Measurements from ENCODE around the gene FLRT1. TPM values are rescaled to one million over a fixed set of nuclear protein-coding genes. Genes with fewer than 3 reads are reported as not detected.

FLRT1 gene
- total and polyA plus RNA-seq, 7 experiments from 2014 or later, result 0.05 to 0.12 TPM; not detected in 5

DNA sequence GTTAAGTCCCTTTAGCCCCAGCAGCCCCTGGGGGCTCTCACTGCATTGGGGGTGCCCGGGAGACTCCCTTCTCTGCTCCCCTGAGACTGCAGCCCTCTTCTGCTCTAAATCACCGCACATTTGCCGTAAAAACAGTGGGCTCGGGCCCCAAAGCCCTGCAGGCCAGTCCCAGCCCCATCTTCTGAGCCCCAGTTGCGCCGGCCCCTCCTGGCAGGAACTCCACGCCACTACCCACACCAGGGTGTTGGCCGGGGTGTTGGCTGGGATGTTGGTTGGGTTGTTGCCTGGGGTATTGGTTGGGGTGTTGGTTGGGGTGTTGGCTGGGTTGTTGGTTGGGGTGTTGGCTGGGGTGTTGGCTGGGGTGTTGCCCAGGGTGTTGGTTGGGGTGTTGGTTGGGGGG is 26.0 kb upstream of the FLRT1 start:
- ChIA-PET CTCF (no interaction called here), POLR2A (no interaction called here)
- peaks cover 7 to 16% (median 12%) of the 10 kb centered on the region in 7 donors for H3K4me1 Mint-ChIP-seq
- intact Hi-C loops (cut with micrococcal nuclease), result no loop called here
- Histone ChIP-seq H3K4me3 (ENCODE audit: low read length) (no peak overlapping the region), H3K27ac (ENCODE audit: low read depth, low read length) (no peak overlapping the region), H3K4me1 (ENCODE audit: control insufficient read depth in 2 of 2, insufficient read depth in 2 of 2, low read length in 2 of 2) (no peaks in the 10 kb centered on the region), H3K27me3 (ENCODE audit: control insufficient read depth in 2 of 2, insufficient read depth in 2 of 2, low read length in 2 of 2) (no peaks in the 10 kb centered on the region), H3K9me3 (ENCODE audit: control insufficient read depth in 2 of 3, low read length in 3 of 3) (peaks cover 0 to 8% (median 0%) of the 10 kb centered on the region in 3 experiments), H3K36me3 (ENCODE audit: control insufficient read depth in 2 of 3, insufficient read depth in 3 of 3, low read length in 3 of 3) (no peaks in the 10 kb centered on the region)
- peaks cover 0 to 19% (median 0%) of the 10 kb centered on the region in 11 donors for H3K9me3 Mint-ChIP-seq
- H3K4me3 Mint-ChIP-seq, result no peak overlapping the region
- H3K27me3 Mint-ChIP-seq, result peaks cover 20 to 40% (median 32%) of the 10 kb centered on the region in 5 donors
- ATAC-seq, result no peak
- H3K36me3 Mint-ChIP-seq, result peaks cover 0 to 12% (median 0%) of the 10 kb centered on the region in 5 donors
- H3K27ac Mint-ChIP-seq, result no peak overlapping the region
- no peak for DNase-seq

GRCh38 chr11:64010783-64011182 is 24.9 kb upstream of the FLRT1 start:
- Mint-ChIP-seq H3K4me1 (peaks cover 7 to 16% (median 12%) of the 10 kb centered on the region in 7 donors), H3K27me3 (peaks cover 20 to 33% (median 32%) of the 10 kb centered on the region in 5 donors), H3K36me3 (peaks cover 0 to 12% (median 0%) of the 10 kb centered on the region in 5 donors), H3K27ac (no peak overlapping the region), H3K9me3 (peaks cover 0 to 19% (median 0%) of the 10 kb centered on the region in 11 donors), H3K4me3 (no peak overlapping the region)
- Histone ChIP-seq H3K36me3 (ENCODE audit: control insufficient read depth in 2 of 3, insufficient read depth in 3 of 3, low read length in 3 of 3) (no peaks in the 10 kb centered on the region), H3K4me3 (ENCODE audit: low read length) (no peak overlapping the region), H3K27ac (ENCODE audit: low read depth, low read length) (no peak overlapping the region), H3K9me3 (ENCODE audit: control insufficient read depth in 2 of 3, low read length in 3 of 3) (peaks cover 0 to 8% (median 0%) of the 10 kb centered on the region in 3 experiments), H3K27me3 (ENCODE audit: control insufficient read depth in 2 of 2, insufficient read depth in 2 of 2, low read length in 2 of 2) (no peaks in the 10 kb centered on the region), H3K4me1 (ENCODE audit: control insufficient read depth in 2 of 2, insufficient read depth in 2 of 2, low read length in 2 of 2) (no peaks in the 10 kb centered on the region)
- ChIA-PET CTCF (no interaction called here), POLR2A (no interaction called here)
- intact Hi-C loops (cut with micrococcal nuclease), result no loop called here
- DNase-seq (no peak), ATAC-seq (no peak)

GRCh38 chr11:64011371-64011770 is 24.4 kb upstream of the FLRT1 start:
- intact Hi-C loops (cut with micrococcal nuclease), result no loop called here
- Histone ChIP-seq H3K27ac (ENCODE audit: low read depth, low read length) (no peak overlapping the region), H3K4me3 (ENCODE audit: low read length) (no peak overlapping the region), H3K27me3 (ENCODE audit: control insufficient read depth in 2 of 2, insufficient read depth in 2 of 2, low read length in 2 of 2) (no peaks in the 10 kb centered on the region), H3K9me3 (ENCODE audit: control insufficient read depth in 2 of 3, low read length in 3 of 3) (peaks cover 0 to 8% (median 0%) of the 10 kb centered on the region in 3 experiments), H3K36me3 (ENCODE audit: control insufficient read depth in 2 of 3, insufficient read depth in 3 of 3, low read length in 3 of 3) (no peaks in the 10 kb centered on the region), H3K4me1 (ENCODE audit: control insufficient read depth in 2 of 2, insufficient read depth in 2 of 2, low read length in 2 of 2) (no peaks in the 10 kb centered on the region)
- H3K36me3 Mint-ChIP-seq, result peaks cover 0 to 12% (median 0%) of the 10 kb centered on the region in 5 donors
- H3K27ac Mint-ChIP-seq, result no peak overlapping the region
- DNase-seq, result no peak
- no peak for ATAC-seq
- ChIA-PET POLR2A (no interaction called here), CTCF (no interaction called here)
- peaks cover 17 to 30% (median 29%) of the 10 kb centered on the region in 5 donors for H3K27me3 Mint-ChIP-seq
- no peak overlapping the region for H3K4me3 Mint-ChIP-seq
- peaks cover 7 to 16% (median 12%) of the 10 kb centered on the region in 7 donors for H3K4me1 Mint-ChIP-seq
- peaks cover 0 to 19% (median 0%) of the 10 kb centered on the region in 11 donors for H3K9me3 Mint-ChIP-seq

GRCh38 chr11:64013141-64013896 is 22.4 kb upstream of the FLRT1 start:
- Mint-ChIP-seq H3K27ac (no peak overlapping the region), H3K27me3 (peaks cover 5 to 10% (median 9%) of the 10 kb centered on the region in 5 donors), H3K4me3 (no peak overlapping the region), H3K36me3 (peaks cover 0 to 12% (median 0%) of the 10 kb centered on the region in 5 donors), H3K4me1 (peaks cover 0 to 3% (median 0%) of the 10 kb centered on the region in 7 donors), H3K9me3 (peaks cover 0 to 19% (median 0%) of the 10 kb centered on the region in 11 donors)
- ChIA-PET POLR2A (no interaction called here), CTCF (no interaction called here)
- H3K4me1 ChIP-seq (ENCODE audit: control insufficient read depth in 2 of 2, insufficient read depth in 2 of 2, low read length in 2 of 2), result no peaks in the 10 kb centered on the region
- no peaks in the 10 kb centered on the region for H3K27me3 ChIP-seq (ENCODE audit: control insufficient read depth in 2 of 2, insufficient read depth in 2 of 2, low read length in 2 of 2)
- H3K27ac ChIP-seq (ENCODE audit: low read depth, low read length), result no peak overlapping the region
- intact Hi-C loops (cut with micrococcal nuclease), result no loop called here
- H3K9me3 ChIP-seq (ENCODE audit: control insufficient read depth in 2 of 3, low read length in 3 of 3), result peaks cover 0 to 8% (median 0%) of the 10 kb centered on the region in 3 experiments
- no peak overlapping the region for H3K4me3 ChIP-seq (ENCODE audit: low read length)
- DNase-seq (no peak), ATAC-seq (no peak)
- no peaks in the 10 kb centered on the region for H3K36me3 ChIP-seq (ENCODE audit: control insufficient read depth in 2 of 3, insufficient read depth in 3 of 3, low read length in 3 of 3)

DNA sequence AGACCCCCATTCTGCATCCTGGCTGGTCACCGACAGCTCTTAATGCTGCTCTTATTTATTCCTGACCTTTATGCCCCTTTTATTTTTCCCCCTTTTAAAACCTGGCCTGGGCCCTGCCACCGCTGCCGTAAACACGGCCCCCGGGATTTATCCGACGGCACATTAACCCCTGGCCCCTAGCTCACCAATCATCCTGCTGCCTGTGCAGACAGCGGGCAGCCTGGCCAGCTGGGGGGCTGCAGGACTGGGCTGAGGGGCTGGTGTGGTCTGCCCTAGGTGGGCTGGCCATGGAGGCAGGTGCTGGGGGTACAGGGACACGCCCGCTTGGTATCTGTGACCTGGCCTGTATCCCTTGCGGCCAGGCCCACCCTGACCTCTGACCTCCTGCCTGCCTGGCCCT is 21.4 kb upstream of the FLRT1 start:
- H3K4me1 Mint-ChIP-seq, result peaks cover 0 to 3% (median 0%) of the 10 kb centered on the region in 7 donors
- DNase-seq (no peak), ATAC-seq (no peak)
- H3K27ac Mint-ChIP-seq, result no peak overlapping the region
- CTCF ChIA-PET, result no interaction called here
- peaks cover 0 to 19% (median 0%) of the 10 kb centered on the region in 11 donors for H3K9me3 Mint-ChIP-seq
- intact Hi-C loops (cut with micrococcal nuclease), result no loop called here
- H3K36me3 ChIP-seq (ENCODE audit: control insufficient read depth in 2 of 3, insufficient read depth in 3 of 3, low read length in 3 of 3), result no peaks in the 10 kb centered on the region
- H3K27ac ChIP-seq (ENCODE audit: low read depth, low read length), result no peak overlapping the region
- POLR2A ChIA-PET, result no interaction called here
- no peaks in the 10 kb centered on the region for H3K4me1 ChIP-seq (ENCODE audit: control insufficient read depth in 2 of 2, insufficient read depth in 2 of 2, low read length in 2 of 2)
- peaks cover 0 to 12% (median 0%) of the 10 kb centered on the region in 5 donors for H3K36me3 Mint-ChIP-seq
- peaks cover 0 to 5% (median 0%) of the 10 kb centered on the region in 5 donors for H3K27me3 Mint-ChIP-seq
- no peak overlapping the region for H3K4me3 Mint-ChIP-seq
- peaks cover 0 to 8% (median 0%) of the 10 kb centered on the region in 3 experiments for H3K9me3 ChIP-seq (ENCODE audit: control insufficient read depth in 2 of 3, low read length in 3 of 3)
- H3K4me3 ChIP-seq (ENCODE audit: low read length), result no peak overlapping the region
- H3K27me3 ChIP-seq (ENCODE audit: control insufficient read depth in 2 of 2, insufficient read depth in 2 of 2, low read length in 2 of 2), result no peaks in the 10 kb centered on the region

DNA sequence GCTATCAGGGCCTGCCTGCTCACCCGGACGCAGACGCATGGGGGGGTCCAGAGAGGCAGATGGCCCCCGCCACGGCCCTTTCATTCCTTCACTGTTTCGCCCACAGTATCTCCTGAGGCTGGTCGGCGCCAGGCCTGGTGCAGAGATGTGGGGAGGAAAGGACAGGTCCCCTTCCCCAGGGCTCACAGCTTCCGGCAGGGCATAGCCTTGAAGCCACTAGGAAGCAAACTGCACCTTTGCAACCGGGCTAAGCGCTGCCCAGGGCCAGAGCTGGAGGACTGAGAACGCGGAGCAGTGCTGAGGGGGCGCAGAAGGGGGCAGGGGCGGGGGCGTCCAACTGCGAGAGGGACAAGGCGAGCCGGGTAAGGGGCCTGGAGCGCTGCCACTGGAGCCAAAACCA is 20.2 kb upstream of the FLRT1 start:
- CTCF ChIA-PET, result interaction anchor here (0.9 kb wide), 1 partner anchor 13 kb away, joined by 3 read pairs; no protein-coding TSS in a partner anchor
- peaks cover 0 to 3% (median 0%) of the 10 kb centered on the region in 3 experiments for H3K9me3 ChIP-seq (ENCODE audit: control insufficient read depth in 2 of 3, low read length in 3 of 3)
- no peak overlapping the region for H3K27ac ChIP-seq (ENCODE audit: low read depth, low read length)
- Mint-ChIP-seq H3K9me3 (peaks cover 0 to 11% (median 0%) of the 10 kb centered on the region in 11 donors), H3K4me3 (no peak overlapping the region), H3K27ac (no peak overlapping the region), H3K4me1 (peaks cover 0 to 2% (median 0%) of the 10 kb centered on the region in 7 donors), H3K27me3 (peaks cover 0 to 4% (median 0%) of the 10 kb centered on the region in 5 donors), H3K36me3 (peaks cover 0 to 6% (median 0%) of the 10 kb centered on the region in 5 donors)
- no peaks in the 10 kb centered on the region for H3K4me1 ChIP-seq (ENCODE audit: control insufficient read depth in 2 of 2, insufficient read depth in 2 of 2, low read length in 2 of 2)
- H3K27me3 ChIP-seq (ENCODE audit: control insufficient read depth in 2 of 2, insufficient read depth in 2 of 2, low read length in 2 of 2), result no peaks in the 10 kb centered on the region
- intact Hi-C loops (cut with micrococcal nuclease), result no loop called here
- DNase-seq (no peak), ATAC-seq (no peak)
- POLR2A ChIA-PET, result no interaction called here
- H3K36me3 ChIP-seq (ENCODE audit: control insufficient read depth in 2 of 3, insufficient read depth in 3 of 3, low read length in 3 of 3), result no peaks in the 10 kb centered on the region
- no peak overlapping the region for H3K4me3 ChIP-seq (ENCODE audit: low read length)

All from naive thymus-derived CD4-positive, alpha-beta T cell (primary cell).